Kidney glomerular epithelial cell (primary cell): ENCODE results near the gene LRRC4C.
"Not testable (repeated sequence)": the region's sequence is repeated elsewhere in the genome, so short reads cannot be mapped to it uniquely, and the experiment has no call there.

Experiments used
- DNase-seq: peaks from one replicate; lab custom pipeline; 2025; lab: John Stamatoyannopoulos, UW

LRRC4C gene

DNA sequence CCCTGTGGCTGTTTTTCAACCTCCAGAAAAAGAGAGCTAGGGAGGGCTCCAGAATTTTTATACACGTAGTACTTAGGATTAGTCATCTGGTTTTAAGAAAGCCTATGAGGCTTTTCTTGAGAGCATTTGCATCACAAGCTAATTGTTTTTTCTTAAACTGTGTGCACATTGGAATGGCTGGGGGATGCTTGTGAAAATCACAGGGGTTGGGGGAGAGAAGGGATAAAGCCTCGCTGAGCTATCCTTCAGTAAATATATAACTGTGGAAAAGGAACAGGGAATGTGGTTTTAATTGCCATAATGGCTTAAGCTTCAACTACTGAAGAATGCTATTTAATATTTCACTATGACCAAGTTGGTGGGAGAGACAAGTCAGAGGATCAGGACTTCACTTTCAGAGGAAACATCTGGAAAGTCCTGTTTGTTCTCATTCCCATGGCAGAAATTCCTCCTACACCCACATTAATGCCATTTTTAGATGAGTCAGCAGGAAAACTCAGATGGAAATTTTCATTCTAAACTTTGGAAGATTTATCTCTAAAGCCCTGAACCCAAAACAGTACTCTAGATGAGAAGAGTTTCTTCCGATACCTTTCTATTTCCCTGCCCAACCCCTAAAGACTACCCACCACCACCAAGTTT, 591.3 kb downstream of the LRRC4C start:
- no peak for DNase-seq

DNA sequence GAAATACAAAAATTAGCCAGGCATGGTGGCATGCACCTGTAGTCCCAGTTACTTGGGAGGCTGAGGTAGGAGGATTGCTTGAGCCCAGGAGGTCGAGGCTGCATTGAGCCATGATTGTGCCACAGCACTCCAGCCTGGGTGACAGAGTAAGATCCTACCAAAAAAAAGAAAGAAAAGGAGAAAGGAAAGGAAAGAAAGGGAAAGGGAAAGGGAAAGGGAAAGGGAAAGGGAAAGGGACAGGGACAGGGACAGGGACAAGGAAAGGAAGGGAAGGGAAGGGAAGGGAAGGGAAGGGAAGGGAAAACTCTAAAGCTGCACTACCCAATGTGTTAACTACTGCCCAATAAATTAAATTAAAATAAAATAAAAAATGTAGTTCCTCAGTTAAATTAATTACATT, 601.7 kb downstream of the LRRC4C start:
- DNase-seq: not testable (repeated sequence)

DNA sequence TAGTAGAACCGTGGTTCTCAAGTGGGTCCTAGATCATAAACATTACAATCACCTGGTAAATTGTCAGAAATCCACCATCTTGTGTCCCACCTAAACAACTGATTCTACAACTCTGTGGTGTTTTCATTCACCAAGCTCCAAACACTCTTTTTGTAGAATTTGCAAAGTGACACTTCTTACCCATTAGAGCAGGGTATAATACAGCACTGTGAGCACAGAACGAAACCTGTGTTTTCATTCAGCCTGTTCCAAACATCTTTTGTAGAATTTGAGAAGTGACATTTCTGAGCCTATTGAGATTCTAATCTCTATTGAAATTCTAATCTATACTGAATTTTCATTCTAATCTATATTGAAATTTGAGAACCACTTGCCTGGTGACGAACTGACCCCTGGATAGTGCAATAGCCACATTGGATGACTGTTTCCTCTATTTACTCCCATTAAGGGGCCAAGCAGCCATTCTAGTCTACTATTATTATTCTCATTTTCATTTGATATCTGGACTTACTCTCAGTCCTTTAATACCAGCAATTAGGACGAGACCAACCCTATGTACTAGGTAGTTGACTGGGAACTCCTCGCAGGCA, 616.6 kb downstream of the LRRC4C start:
- DNase-seq: no peak

DNA sequence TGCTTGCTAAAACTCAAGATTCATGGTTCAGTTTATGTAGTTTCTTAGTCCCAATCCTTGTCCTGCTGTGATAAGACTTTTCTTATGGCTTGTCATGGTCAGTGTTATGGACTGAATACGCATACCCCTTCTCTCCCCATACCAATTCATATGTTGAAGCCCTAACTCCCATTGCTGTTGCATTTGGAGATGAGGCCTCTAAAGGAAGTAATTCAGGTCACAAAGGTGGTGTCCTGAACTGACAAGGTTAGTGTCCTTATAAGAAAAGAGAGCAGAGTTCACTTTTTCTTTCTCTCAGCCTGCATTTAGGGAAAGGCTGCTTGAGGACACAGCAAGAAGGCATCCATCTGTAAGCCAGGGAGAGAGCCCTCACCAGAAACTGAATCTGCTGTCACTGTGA, 618.2 kb downstream of the LRRC4C start:
- DNase-seq: no peak

DNA sequence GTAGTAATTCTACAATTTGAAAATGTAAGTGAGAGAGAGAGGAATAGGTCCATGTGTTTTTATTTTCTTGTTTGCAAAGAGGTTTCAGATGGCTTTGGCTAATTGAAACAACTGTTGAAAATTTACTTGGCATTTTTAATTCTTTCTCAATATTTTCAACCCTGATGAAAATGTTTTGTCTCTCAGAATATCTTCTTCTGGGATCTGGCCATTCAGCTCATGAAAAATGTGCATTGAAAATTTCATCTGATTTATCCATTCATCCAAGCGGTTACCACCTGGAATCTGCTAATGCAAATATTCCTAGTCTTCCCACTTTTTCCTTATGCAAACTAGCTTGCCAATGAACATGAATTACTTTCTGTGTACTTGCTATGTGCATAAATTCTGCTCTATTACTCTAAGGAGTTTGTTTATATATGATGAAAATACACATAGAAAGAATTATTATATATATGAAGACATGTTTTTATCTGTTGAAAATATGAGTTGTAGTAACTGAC, 621.2 kb downstream of the LRRC4C start:
- no peak for DNase-seq

DNA sequence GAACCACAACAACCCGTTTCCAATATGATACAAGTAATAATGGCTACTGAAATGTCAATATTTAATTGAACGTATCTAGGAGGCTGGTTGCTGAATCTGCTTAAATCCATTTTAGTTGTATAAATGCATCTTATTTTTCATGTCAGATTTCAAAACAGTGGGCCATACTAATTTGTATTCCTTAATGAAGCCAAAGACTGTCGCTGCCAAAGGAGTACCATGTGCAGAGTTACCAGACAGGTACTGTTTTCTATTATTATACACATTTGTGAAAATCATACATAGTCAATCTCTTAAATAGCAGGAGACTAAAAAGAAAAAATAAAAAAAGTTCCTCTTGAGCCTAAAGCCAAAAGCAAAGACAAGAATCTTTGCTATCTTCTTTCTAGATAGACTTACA, 632.3 kb downstream of the LRRC4C start:
- no peak for DNase-seq

DNA sequence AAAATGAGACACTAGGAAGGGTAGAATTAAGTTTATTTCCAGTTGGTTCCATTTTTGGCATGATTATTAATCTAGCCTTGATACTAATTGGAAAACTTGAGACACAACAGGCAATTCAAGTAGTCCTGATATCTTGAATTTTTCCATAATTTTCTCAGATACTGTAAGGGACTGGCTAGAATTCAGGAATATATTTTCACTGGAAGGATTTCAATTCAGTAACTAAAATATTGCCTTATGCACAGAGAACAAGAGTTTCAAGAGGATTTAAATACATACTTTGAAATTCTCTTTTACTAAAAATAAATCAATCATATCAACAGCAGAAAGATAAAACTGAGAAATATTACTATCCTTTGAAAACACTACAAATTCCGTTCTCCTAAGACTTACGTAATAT, 632.9 kb downstream of the LRRC4C start:
- DNase-seq: no peak

DNA sequence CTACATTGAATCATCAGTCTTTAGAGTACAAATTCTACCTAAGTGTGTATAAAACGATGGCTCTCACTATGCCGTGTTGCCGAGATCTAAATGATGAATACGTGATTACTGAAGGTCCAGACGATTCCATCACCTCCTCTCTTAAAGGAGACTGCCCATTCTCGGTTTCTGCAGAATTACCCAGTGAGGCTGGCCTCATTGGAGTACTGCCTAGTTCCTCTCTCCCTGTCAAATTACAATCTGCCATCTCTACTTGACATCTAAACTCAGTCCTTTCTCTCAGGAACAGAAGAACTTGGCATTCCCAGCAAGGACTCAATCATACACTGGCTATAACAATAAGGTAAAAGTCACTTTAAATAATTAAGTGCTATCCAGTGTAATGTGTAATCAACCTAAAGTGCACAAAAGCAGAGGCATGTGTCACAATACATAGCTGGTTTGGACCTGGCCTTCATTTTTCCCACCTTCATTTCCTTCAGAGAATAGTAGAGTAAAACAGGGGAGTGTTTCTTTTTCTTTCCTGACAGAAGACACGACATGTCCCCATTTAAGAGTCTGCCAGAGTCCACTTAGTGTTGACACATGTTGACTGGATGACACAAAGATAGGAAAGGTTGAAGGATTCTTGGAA, 634.1 kb downstream of the LRRC4C start:
- no peak for DNase-seq

DNA sequence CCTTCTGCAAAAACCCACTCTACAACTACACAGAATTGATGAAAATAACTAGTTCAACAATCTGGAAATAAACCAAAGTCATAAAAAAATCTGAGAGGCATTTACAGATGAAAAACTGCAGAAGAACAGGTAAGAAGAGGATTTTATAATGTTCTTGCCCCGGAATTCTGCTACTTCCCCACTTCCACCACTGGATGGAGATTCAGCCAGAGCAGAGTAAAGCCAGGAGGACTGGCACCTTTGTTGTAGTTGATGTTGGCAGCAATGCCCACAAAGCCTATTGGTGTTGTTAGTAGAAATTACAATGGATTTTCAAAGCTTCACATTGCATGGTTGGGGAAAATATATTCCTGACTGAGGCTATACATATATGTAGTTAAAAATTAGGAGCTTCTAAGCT, 640.2 kb downstream of the LRRC4C start:
- no peak for DNase-seq

DNA sequence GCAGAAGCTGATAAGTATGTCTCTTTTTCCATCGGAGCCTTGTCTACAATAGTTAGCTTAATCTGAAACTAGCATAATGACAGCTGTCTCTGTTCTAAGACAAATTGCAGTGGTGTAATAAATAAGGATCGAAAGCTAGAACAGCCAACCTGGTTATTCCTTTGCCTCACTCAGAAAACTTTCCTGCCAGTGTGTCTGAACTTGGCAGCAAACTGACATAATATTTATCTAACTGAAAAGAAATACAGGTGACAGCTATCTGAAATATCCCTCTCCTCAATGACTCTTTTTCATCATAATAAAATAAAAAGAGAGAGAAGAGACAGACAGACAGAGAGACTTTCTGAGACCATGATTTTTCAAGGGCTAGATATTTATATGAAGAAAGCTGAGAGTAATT, 642.5 kb downstream of the LRRC4C start:
- DNase-seq: no peak

DNA sequence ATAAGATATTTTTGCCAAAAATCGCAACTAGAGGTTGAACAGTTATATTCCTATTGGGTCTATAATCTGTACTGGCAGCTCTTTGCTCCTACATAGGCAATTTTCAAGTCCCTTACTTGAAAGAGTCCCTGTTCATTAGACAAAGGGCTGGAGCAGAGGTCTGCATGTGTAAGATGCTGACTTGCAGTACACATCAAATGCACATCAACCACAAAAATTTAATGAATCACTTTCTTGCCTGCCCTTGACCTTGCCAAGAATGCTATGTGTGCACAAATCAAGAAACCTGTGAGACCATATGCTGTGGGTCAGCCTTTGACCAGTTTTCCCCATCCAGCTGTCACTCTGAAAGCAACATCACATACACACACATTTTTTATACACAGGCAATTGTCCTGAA, 661.5 kb downstream of the LRRC4C start:
- peak; percentile 41 for DNase-seq

DNA sequence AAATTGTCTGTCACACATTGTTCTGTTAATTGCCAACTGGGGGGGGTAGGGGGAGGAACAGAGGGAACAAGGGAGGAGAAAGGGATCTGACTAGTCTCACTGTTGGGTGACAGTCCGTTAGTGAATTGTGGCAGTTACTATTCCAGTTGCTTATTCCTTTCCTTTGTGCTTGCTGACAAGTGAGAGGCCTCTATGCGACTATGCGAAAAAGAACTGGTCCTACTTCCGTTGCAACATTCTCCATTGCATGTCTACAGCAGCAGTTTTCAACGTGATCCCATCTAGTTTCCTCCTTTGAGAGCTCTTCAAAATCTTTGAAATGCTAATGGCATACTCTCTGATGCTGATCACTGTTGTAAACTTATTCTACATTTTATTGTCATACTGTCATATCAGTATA, 672.2 kb downstream of the LRRC4C start:
- DNase-seq: no peak

DNA sequence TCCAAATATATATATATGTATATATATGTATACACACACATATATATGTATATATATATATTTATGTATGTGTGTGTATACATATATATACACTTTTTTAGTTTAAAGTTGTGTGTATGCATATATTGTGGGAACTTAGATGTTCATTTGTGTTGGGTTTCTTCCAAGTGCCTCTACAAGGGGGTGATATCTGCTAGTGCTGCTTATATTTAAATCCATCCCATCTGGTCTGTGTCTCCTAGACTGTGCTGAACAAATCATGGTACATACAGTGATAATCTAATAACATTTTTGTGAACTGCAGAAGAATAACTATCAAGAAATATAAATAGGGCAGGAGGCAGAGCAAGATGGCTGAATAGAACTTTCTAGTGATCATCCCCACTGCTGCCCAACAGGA, 696.4 kb downstream of the LRRC4C start:
- DNase-seq: no peak

DNA sequence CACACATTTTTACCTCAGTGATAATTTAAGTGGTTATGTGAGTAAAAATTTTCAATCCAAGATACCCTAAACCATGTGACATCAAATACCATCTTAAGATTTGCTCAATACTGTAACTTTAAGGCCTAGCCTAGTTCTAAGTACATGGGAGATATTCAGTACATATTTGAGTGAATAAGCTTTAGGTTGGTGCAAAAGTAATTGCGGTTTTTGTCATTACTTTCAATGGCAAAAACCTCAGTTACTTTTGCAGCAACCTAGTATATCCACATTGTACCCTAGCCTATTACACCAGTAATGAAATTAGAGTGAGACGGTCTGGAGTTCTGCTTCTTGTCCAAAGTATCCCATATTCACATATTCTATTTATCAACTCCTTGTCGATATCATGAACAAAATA, 700.1 kb downstream of the LRRC4C start:
- no peak for DNase-seq

DNA sequence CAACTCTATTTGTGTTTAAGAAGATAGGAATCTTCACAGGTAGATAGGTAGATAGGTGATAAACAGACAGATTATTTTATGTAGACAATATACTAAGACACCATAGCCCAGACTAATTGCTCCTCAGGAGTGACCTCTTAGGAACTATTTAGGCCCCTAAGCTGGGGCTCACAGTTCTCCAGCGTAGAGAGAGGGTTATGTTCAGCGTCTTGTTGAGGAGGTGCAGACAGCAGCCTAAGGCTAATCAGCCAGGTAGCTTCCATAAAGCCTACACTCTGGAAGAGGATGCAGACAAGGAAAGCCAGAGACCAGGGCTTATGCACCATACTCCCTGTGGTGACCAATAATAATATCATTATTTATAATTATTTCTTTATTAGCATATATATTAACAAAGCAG, 705.2 kb downstream of the LRRC4C start:
- DNase-seq: no peak

DNA sequence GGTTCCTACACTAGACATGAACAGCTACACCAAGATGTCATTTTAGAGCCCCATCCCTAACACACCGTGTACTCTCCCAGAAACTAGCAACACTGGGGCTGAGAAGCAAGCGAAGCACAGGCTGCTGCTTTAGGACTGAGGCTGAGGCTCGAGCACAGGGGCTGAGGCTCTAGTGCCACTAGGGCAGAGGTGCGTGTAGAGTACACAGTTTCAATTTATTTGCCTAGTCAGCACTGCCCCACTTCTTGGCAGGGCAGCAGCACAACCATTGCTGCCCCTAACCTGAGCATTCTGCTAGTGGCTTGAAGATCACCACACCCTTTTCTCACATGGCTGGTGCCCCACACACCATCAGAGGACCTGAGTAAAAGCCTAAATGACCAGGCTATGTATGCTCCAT, 713.2 kb downstream of the LRRC4C start:
- DNase-seq: no peak

DNA sequence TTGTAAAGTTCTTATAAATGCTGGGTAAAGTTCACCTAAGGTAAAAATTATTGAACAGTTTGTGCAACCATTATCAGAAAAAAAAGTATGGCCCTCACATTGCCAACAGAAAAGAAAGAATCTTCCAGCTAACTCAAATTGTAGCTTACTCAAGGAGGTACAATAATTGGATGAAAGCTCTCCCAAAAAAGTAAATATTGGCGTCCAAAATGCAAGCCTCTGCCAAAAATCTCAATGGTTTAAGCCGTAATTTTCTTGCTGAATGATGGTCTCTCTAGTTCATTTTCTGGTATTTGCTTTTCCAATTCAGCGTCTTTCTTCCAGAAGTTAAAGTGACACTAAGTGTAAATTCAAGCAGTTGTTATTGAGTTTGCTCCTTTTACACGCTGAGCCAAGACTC, 727.3 kb downstream of the LRRC4C start:
- DNase-seq: no peak

DNA sequence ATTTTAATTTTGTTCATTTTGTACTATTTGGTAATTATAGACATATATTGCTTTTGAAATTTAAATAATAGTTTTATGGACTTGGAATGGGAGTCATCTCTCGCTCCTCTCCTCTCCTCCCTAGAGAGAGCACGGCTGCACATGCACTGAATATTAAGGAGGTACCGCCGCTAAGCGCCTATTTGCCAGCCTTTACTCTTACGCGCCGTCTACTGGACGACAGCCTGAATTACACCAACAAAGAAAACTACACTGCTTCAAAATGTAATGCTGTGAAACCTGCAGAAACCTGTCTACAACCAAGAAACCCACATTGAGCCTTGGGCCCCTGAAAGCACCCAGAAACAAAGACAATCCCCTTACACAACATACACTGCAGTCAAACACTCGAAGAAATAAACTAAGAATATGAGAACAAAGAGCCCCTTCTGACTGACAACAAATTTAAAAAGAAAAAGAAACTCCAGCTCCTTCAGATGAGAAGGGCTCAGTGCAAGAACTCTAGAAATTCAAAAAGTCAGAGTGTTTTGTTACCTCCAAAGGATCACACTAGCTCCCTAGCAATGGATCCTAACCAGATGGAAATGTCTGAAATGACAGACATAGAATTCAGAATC, 737.2 kb downstream of the LRRC4C start:
- peak; percentile 4 for DNase-seq

DNA sequence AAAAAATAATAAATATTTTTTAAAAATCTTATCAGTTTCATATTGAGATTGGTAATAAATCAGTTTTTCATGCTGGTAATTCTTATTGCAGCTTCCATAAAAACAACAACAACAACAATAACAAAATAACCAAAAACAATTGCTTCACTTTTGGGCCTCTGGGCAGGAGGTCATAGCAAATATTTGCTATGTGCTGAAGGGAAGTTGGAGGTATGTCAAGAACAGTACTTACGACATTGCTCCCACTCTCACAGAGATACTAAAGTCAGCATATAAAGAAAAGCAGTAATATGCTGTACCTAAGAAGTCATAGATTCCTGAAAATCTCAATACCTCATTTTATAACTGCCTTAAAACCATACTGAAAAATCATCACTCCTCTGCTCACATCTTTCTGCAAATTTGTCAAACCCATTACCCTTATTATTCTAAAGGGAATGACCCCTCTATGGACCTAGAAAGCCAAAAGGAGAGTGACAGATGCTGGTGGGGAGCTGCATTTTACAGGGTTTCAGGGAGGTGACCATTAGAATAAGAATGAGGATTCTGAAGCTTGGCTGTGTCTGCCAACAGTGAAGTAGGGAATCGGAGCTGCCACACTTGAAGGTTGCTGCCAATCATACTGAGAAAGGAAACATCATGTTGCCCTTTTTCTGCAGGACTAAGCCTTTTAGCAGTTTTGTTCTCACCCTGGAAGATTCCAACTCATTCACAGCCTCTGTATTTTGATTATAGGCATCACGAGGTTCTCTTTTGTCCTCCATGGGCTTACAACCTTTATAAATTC, 742.9 kb downstream of the LRRC4C start:
- DNase-seq: no peak

DNA sequence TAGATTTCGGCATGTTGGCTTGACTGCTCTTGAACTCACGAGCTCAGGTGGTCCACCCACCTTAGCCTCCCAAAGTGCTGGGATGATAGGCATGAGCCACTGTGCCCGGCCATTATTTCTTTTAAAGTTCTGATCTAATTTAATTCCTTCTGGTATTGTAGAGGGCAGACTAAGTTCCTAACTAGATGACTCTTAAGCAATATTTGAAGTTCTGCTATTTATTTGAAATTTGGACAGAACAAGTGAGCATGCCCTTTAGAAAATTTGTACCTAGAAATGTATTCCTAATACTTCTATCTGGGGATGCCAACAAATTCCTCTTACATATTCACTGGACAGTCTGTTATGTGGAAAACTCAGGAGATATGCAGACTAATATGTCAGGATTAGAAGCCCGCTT, 746.4 kb downstream of the LRRC4C start:
- no peak for DNase-seq

DNA sequence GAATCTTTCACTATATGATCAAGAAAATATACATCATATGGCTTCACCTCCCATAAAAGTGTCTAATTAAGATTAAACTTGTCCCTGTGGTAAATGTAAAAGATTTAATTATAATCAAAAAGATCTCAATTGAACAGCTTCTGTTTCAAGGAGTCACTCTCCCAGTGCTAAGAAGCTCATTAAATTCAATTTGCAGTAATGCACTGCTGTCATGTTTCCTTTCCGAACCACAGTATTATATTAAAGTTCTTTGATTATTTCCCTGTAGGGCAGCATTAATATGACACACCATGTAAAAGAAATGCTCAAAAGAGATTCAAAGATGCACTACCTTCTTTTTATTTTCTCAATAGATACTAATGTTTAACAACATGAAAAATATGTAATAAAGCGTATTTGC, 758.4 kb downstream of the LRRC4C start:
- no peak for DNase-seq

DNA sequence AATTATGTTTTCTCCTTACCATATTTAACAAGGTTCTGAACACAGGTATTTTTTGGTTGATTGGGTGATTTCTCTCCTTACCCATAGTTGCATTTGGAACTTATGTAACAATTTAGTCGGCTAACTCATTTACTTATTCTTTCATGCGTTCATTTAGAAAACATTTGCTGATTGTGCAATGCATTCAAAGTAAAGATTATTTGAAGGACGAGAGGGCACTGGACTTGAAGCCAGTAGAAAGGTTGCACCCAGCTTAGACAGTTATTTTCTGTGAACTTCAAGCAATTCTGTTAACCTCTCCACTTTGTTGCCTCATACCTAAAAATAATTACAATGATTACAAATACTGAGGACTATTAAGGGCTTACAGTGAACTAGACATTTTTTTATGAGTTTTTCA, 769.6 kb downstream of the LRRC4C start:
- DNase-seq: no peak
